ENCODE measurements around the gene TNFAIP6.

The TNFAIP6 gene

DNA sequence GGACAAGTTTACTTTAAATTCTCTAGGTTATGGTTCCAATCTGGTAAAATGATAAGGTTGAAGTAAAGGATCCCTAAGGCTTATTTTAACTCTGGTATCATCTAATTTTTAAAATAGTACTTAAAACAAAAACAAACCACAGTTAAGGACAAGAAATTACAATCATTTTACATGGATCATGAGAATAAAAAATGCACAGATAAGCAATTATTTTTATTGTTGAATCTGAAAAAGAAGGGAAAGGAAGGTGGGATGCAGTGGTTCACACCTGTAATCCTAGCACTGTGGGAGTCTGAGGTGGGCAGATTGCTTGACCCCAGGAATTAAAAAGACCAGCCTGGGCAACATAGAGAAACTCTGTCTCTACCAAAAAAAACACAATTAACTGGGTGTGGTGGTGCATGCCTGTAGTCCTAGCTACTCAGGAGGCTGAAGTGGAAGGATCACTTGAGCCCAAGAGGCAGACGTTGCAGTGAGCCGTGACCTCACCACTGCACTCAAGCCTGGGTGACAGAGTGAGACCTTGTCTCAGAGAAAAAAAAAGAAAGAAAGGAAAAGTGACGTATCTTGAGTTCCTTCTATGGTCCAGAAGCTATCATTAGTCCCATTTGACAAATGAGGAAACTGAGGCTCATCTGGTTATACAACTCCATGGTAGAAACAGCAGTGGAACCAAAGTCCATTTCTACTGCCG is 2.5 kb downstream of the TNFAIP6 start:
- DNase-seq (ENCODE audit: low spot score), result no peak

DNA sequence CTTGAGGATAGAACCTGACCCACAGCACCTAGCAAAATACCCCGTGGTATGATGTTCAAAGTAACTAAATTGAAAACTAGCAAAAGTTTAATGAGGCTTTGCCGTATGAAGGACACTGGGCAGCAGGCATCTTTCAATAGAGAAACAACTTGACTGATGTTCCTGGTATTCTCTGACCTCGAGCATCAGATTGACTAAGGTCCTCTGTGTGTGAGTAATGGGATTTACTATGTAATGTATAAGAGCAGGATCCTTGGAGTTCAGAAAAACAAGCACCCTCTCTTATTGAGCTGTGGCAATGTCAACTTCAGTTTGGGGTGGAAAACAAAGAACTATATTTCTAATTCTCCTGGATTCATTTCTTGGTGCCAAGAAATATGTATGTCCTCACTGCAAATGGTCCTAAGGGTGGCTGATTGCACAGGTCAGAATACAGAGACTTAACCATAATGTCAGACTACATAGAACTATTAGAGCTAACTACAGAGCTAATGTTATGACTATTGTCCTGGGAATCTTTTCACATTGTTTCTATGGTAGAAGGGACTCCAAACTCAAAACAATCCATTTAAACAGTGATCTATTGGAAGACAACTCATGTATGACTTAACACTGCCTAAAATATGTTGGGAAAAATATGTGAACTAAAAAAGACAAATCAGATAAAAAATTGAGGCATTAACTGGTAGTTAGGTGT is 4.4 kb downstream of the TNFAIP6 start:
- DNase-seq (ENCODE audit: low spot score), result no peak

DNA sequence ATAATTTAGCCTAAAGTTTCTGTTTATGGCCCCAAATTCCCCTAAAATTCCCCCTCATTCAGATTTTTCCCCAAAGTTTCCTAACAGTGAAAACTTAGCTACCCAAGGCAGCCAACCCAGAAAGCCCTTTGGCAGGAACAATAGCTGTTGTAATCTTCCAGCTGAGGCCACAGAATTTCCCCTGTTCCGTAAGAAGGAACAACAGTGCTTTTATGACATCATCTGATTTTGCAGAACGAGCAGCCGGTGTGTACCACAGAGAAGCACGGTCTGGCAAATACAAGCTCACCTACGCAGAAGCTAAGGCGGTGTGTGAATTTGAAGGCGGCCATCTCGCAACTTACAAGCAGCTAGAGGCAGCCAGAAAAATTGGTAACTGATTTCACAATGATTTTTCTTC is 6.3 kb downstream of the TNFAIP6 start:
- DNase-seq (ENCODE audit: low spot score), result no peak

DNA sequence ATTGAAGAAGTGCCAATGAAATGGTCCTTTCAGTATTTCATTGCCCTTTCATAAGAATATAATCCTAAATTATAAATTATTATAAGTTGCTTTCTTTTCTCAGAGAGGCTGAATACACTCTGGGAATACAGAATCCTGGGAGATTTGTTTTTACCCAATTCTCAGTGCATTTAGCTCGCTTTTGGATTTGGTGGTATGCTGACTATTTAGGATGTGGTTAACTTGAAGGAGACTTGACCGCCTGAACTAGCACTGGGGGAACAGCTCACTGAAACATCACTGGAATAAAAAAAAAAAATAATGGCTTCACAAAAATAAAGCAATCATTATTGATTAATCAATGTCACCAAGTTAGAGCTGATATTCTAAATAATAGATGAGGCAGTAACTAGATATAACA is 10.2 kb downstream of the TNFAIP6 start:
- DNase-seq (ENCODE audit: low spot score), result no peak

DNA sequence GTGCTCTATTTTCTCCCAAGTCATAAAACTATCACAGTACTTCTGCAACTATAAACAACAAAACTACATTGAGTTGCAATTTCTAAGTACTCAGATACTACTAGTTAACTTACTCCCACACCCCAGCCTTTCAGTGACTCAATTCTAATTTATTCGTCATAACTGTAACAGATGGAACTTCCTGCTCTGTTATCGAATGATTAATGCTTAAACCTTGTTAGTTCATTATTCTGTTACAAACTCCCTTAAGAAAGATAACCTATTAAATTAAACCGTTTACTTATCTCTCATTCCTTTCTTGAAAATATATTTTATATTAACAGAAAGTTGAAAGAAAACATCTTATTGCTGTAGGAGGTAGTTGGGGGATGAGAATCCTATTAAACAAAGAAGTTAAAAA is 17.0 kb downstream of the TNFAIP6 start:
- DNase-seq (ENCODE audit: low spot score), result no peak

DNA sequence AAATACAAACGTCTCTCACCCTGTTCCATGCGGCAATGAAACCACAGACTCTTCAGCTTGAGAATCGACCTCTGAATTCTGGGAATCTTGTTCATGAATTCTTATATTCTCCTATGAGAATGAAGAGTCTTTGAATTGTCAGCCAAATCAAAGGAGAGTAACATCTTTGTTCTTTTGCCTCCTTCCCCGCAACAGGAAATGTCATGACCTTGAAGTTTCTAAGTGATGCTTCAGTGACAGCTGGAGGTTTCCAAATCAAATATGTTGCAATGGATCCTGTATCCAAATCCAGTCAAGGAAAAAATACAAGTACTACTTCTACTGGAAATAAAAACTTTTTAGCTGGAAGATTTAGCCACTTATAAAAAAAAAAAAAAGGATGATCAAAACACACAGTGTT is 21.8 kb downstream of the TNFAIP6 start:
- DNase-seq (ENCODE audit: low spot score), result no peak

DNA sequence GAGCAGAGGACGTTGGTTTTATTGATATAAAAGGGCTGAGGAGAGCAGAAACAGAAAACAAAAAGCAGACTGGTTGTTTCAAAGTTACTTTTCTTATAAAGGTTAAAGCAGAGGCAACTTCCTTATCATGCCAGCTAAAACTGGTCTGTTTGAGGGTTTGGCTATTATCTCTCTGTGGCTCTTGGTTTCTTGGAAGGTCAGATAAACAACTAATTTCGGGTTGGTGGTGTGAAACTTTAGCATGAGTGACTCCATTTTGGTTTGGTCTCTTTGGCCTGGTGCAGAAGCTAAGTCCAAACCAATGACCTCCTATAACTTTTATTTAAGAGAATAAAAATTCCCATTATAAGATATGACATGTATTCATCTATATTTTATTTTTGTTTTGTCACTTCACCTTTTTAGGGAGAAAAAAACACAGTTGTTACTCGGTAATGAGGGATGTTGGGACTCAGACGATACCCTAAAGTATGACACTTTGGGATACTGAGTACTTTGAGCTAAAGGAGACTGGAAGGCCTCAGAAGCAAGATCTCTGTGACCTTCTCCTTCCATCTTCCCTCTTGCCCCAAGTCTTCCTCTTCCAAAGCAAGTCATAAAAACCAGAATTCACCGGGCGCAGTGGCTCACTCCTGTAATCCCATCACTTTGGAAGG is 23.3 kb downstream of the TNFAIP6 start:
- DNase-seq (ENCODE audit: low spot score), result no peak

DNA sequence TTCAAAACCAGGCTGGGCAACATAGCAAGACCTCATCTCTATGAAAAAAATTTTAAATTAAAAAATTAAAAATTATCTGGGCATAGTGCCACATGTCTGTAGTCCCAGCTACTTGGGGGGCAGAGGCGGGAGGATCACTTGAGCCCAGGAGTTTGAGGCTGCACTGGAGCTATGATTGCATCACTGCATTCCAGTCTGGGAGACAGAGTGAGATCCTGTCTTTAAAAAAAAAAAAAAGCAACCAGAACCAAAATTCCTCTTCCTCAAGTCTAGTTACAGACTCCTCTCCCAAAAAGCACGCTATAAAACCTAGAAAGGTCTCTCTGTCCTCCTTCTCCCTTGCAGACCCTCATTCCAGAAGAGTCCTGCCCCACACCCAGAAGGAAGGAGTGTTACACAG is 23.9 kb downstream of the TNFAIP6 start:
- DNase-seq (ENCODE audit: low spot score), result no peak

DNA sequence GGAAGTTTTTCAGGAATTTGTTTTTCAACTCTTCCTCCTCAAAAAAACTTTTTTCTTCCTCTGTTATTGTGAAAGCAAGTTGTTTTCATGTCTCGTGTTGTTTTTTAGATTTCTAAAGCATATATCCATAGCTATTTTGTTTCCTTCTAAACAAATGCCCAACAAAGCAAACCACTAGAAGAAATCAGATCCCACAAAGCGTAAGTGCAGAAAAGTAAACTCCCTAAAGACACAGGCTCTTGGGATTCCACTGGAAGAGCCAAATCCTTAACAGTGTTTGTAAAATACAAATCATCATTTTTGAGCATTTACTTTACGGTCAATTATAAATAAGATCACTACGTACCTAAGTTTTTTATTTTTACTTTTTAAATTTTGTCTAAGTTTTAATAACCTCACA is 30.6 kb downstream of the TNFAIP6 start:
- no peak for DNase-seq (ENCODE audit: low spot score)

DNA sequence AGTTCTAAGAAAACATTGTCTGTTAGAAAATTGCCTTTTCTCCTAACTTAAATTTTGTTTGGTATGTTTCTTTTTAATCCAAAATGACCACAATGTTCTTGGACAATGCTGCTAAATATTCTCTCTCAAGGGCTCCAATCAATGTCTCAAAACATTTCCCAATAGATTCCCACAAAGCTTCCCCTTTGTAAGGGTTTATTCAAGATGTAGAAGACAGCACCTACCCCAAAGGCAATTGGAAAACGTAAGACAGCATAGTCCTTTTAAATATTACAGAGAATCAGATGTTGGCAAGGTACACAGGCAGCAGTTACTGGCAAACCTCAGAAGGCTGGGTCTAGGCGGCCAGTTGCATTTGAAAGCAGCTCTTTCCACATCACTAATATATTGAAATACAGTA is 34.0 kb downstream of the TNFAIP6 start:
- DNase-seq (ENCODE audit: low spot score), result no peak

DNA sequence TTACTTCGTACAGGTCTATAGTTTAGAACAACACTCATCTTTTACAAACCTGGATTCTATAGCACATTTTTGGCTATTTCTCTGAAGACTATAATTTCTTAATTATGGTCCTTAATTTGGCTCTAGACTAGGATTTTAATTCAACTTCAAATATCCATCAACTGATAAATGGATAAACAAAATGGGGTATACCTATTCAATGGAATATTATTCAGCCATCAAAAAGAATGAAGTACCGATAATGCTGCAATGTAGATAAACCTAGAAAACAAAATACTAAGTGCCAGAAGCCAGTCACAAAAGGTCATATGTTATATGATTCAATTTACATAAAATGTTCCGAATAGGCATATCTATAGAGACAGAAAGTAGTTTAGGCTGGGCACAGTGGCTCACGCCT is 37.1 kb downstream of the TNFAIP6 start:
- no peak for DNase-seq (ENCODE audit: low spot score)

DNA sequence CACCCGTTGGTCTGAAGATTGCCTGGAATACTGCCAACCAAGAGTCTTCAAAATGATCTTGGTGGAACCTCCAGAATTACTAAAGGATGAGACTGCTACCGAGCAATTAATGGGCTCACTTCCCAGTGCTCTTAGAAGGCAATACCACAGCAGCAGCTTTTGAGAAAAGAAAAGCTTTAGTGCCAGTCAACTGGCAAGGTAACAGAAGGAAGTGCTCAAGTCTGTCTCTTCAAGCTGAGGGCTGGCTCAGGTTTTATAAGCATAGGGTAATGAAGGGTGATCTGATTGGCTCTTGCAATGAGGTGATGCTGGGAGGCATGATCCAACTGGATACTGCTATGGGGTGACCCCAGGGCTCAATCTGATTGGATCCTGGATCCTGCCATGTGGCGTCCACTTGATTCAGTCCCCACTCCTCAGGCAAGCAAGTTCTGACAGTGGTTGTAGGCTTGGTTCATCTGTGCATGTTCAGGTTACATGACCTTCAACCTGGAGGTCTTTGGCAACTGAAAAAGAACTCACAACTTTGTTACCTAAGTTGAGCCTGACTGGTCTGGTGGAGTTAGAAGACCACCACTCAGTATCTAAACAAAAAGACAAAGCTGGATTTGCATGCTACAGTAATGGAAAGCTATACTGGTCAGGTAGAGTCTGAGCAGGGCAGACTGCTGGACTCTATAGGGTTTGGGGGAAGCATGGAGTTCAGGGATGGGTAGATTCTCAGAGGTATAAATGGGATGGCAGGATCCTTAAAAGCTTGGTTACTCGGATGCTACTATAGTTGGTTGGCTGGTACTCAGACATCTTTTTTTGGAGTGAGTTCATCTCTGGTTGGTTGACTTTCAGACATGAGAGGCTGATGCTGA is 38.4 kb downstream of the TNFAIP6 start:
- DNase-seq (ENCODE audit: low spot score), result no peak

DNA sequence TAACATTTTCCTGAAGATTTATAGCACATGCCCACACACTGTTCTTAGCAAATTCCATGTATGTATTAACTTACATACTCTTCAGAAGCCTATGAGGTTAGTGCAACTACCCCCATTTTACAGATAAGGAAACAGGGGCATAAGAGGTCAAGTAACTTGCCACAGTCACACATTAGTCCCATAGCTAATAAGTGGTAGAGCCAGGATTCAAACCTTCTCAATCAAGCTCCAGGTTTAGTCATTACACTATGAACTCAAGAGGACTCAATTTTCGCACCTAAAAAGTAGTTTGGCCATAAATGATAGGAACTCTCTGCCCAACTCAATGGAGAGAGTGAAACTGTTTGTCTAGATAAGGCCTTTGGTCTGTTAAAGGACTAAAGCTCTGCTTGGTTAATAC is 42.6 kb downstream of the TNFAIP6 start:
- no peak for DNase-seq (ENCODE audit: low spot score)

DNA sequence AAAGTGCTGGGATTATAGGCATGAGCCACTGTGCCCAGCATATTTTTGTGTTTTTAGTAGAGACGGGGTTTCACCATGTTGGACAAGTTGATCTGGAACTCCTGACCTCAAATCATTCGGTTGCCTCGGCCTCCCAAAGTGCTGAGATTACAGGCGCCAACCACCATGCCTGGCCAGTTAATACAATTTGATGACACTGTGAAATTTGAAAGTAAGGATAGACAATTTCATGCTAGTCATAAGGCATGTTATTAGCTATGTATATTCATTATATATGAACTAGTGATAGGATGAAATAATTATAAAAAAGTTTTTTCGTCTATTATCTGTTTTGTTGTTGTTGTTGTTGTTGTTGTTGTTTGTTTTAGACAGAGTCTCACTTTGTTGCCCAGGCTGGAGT is 43.8 kb downstream of the TNFAIP6 start:
- DNase-seq (ENCODE audit: low spot score), result no peak

DNA sequence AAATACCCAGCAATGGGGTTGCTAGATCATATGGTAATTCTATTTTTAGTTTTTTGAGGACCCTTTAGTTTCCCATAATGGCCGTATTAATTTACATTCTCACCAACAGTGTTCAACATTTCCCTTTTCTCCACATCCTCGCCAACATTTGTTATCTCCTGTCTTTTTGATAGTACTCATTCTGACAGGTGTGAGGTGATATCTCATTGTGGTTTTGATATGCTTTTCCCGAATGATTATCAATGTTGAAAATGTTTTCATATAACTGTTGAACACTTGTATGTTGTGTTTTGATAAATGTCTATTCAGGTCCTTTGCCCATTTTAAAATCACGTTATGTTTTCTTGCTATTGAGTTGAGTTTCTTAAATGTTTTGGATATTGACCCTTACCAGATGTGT is 46.5 kb downstream of the TNFAIP6 start:
- no peak for DNase-seq (ENCODE audit: low spot score)

DNA sequence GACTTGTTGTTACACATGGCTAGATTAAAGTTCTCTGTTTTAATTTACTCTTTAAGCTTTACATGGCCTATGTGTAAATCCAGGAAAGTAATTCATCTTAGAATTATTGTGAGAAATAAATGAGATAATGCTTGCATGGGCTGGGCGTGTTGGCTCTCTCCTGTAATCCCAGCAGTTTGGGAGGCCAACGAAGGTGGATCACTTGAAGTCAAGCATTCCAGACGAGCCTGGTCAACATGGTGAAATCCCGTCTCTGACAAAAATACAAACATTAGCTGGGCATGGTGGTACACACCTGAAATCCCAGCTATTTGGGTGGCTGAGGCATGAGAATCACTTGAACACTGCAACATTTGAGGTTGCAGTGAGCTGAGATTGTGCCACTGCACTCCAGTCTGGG is 48.0 kb downstream of the TNFAIP6 start:
- no peak for DNase-seq (ENCODE audit: low spot score)

DNA sequence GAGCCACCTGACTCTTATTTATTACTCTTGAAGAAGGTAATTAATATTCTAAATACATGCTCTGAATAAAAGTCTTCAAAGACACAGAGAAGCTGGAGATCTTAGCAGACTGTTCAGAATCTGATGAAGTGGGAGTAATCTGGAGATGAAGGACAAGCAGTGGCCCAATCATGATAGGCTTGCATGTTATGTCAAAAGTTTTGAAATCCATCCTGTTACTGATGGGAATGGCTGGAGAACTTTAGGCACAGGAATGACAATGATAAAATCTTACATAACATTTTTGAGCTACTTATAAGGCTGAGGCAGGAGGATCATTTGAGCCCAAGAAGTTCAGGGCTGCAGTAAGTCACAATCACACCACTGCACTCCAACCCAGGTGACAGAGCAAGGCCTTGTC is 49.9 kb downstream of the TNFAIP6 start:
- DNase-seq (ENCODE audit: low spot score), result no peak

DNA sequence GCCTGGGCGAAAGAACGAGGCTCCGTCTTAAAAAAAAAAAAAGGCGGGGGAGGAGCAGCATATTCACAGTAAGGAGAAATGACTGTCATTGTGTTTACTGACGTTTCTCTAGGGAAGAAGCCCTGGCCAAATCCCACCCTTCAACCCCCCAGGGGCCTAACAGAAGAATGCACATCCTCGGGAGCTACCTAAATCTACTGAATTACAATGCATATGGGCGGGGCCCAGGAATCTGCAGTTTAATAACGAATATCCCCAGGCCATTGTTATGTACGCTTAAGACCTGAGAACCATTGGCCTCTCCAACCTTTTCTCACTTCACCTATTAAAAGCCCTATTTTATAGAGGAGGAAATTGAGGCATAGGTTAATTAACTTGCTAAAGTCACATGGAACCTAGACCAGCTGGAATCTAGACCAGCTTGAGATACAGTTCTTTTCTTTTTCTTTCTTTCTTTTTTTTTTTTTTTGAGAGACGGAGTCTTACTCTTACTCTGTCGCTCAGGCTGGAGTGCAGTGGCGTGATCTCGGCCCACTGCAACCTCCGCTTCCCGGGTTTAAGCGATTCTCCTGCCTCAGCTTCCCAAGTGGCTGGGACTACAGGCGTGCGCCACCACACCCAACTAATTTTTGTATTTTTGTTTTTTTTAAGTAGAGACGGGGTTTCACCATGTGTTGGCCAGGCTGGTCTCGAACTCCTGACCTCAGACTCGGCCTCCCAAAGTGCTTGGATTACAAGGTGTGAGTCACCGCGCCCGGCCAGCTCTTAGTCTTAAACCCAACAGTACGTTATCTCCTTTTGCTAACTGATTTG is 51.6 kb downstream of the TNFAIP6 start:
- no peak for DNase-seq (ENCODE audit: low spot score)

DNA sequence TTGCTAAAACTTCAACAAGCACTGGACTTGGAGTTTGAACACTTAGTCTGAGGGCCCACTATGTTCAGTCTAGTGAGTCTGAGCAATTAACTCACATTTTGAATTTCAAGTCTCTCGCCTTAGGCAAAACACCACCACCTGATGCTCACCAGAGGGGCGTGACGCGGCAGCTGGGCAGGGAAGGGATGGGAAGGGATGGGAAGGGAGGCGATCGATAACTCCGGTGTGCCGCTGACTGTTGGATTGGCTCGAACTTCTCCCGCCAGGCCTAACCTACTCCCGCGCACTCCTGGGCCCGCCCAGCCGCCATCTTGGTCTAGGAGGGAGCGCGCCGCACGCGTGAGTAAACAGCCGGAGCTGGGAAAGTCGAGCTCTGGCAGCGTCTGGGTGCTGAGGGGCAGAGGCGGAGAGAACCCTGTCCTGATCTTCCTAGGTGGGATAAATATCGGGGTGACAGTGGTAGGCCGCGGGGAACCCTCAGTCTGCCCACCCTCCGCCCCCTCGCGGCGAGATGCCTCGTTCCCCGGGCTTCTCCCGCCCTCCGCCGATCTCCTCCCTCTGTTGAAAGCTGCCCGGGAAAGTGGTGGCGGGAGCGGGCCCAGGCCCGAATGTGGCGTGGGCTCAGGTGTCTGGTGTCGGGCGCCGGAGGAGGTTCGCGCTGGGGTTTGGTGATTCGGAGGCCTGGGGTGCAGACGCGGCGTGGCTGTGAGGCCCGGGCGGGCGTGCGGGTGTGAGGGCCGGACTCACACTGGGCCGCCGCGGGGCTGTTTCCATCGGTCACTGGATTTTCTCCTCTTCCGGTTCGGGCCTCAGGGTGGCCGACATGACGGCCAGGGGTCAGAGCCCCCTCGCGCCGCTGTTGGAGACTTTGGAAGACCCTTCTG is 52.5 kb downstream of the TNFAIP6 start, which contains the start of gene RIF1:
TSS of gene RIF1 (plus strand) at position 302 of the 884 bp plus-strand sequence. CDS start at position 824, 522 bp downstream.
- DNase-seq (ENCODE audit: low spot score), result peak; percentile 93

DNA sequence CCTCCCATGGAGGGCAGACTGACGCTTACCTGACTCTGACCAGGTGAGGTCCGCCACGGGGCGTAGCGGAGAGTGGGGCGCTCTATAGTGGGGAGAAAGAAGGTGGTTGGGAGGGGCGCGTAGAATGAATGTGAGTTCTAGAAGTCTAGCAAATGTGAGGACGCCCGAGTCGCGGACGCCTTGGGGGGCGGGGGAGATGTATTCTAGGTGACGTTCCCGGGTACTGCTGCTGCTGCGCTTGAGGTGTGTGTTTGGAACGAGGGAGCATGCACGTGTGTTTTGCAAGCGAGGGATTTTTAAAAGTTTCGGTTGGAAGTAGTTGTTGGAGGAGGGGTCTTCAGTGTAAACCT is 53.1 kb downstream of the TNFAIP6 start:
- DNase-seq (ENCODE audit: low spot score), result no peak

DNA sequence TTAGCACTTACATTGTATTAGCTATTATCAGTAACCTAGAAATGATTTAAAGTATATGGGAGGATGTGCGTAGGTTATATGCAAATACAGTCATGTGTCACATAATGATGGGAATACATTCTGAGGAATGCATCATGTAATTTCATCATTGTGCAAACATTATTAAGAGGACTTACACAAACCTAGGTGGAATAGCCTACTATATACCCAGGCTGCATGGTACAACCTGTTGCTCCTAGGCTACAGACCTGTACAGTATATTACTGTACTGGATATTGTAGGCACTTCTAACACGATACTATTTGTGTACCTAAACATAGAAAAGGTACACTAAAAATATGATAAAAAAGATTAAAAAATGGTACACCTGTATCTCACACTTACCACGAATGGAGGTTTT is 60.3 kb downstream of the TNFAIP6 start:
- no peak for DNase-seq (ENCODE audit: low spot score)

Data from ecto neural progenitor cell (in vitro differentiated cells).